Thyroid gland (tissue), 4 donors: ENCODE measurements around the gene ERC1.

ENCODE experiments used
- CTCF ChIP-seq, 6 experiments: fragments of 200-600 bp in 3 of 6; fragments of 450-650 bp in 3 of 6; sonication (generic) in 3 of 6; IDR thresholded peaks; one replicate each; pipeline ENCODE4 v1.5.1; 2016 to 2019; ENCODE audit warnings: antibody characterized with exemption in 6 of 6, mild to moderate bottlenecking in 2 of 6, inconsistent platforms in 1 of 6, moderate library complexity in 1 of 6
- POLR2A ChIP-seq, 2 donors: fragments of 450-650 bp; IDR thresholded peaks; one replicate each; pipeline ENCODE4 v1.6.1; 2017; ENCODE audit warnings: antibody characterized with exemption in 2 of 2, mild to moderate bottlenecking in 2 of 2, moderate library complexity in 1 of 2

- TF ChIP-seq CTCF (IDR thresholded peaks at IDR 0.05) (no peak), POLR2A (IDR thresholded peaks at IDR 0.05) (no peak)
These were observed 300.7 kb downstream of the ERC1 start for GRCh38 chr12:1291601-1292332.
